Activated naive CD4-positive, alpha-beta T cell treated with anti-CD3 and anti-CD28 coated beads, Interleukin-2, amount 50 U/mL, for 16 hours (primary cell): Measurements from ENCODE around the gene STK11IP.

ENCODE experiments used
- DNase-seq: peaks from one replicate; pipeline ENCODE4 v3.0.0-alpha.2; 2020

STK11IP gene

DNA sequence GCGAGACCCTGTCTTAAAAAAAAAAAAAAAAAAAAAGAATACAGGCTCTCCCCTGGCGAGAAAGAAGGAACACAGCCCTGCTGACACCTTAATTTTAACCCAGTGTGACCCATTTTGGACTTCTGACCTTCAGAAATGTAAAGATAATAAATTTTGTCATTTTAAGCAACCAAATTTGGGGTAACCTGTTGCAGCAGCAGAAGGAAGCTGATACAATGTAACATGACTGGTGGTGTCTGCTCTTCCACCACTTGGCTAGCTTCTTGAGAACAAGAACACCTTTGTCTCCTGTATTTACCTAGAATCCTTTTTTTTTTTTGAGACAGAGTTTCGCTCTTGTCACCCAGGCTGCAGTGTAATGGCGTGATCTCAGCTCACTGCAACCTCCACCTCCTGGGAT is 6.6 kb upstream of the STK11IP start:
- no peak for DNase-seq

GRCh38 chr2:219592736-219593135 is 4.9 kb upstream of the STK11IP start:
- no peak for DNase-seq

DNA sequence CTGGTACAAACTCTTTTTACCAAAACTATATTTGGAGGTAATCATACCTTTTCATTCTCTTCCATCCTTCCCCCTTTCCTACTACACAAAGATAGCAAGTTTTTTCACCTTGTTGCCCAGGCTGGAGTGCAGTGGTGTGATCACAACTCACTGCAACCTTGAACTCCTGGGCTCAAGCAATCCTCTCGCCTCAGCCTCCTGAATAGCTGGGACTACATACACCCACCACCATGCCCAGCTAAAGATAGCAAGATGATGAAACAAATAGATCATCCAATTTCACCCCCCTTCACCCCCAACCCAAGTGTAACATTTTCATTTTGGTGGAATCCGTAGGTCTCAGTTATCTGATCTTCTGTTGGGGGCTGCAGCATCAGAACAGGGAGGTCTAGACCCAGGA is 4.5 kb upstream of the STK11IP start:
- DNase-seq = no peak

DNA sequence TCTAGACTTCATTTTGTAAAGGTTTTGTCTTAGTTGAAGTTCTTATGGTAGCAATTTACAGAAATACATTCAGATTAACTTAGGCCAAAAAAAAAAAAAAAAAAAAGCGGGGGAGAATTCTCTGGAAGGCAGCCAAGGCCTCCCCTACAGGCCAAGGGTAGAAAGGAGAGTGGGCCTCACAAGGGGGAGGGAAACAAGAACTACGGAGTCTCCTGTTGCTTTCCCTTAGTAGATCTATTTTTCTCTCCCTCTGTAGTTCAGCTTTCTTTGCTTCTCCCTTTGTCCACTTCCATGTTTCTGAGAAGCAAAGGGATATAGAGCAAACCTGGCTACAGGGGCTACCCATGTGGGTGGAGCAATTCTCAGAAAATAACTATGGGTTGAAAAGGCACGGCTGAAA is 2.4 kb upstream of the STK11IP start:
- no peak for DNase-seq

DNA sequence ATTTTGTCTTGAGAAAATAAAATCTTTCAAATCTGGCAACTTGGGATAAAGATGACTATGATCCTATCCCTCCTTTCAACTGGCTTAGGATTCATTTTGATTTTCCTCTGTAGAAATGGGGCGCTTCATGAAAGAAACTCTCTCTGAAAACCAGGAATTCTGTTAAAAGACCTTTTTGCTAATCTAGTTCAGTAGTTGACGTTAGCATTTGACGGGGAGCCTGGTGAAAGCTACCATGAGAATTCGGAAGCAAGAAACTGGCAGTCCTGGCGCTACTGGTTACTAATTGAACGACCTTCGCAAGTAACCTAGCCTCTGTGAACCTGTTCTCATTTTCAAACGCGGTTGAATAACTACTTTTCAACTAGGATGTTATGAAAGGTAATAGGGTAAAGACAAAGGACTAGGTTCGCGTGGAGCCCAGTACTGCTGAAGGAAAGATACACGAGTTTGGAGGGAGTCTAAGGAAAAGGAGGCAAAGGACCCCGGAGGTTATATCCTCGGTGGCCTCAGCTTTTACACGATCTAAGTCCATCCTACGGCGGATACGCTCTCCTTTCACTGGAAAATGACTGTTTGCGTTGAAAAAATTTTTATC is 604 bp upstream of the STK11IP start:
- DNase-seq = no peak

GRCh38 chr2:219598308-219599078 is 836 bp downstream of the STK11IP start:
- no peak for DNase-seq

DNA sequence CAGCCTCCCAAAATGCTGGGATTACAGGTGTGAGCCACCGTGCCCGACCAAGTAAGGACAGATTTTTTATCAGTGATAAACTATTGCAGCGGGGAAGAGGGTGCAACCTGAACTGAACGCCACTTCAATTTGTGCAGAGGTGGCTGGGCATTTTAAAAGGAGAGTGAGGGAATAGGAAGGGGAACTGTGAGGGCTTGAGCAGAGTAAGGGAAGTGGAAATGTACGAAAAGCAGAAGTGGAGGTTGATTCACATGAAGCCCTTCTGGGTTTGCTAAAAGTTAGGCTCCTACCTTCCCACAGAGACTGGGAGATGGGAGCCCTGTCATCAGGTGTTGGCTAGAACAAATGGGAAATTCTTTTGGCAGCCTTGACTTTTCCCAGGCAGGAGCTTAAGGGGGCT is 6.1 kb downstream of the STK11IP start:
- no peak for DNase-seq

DNA sequence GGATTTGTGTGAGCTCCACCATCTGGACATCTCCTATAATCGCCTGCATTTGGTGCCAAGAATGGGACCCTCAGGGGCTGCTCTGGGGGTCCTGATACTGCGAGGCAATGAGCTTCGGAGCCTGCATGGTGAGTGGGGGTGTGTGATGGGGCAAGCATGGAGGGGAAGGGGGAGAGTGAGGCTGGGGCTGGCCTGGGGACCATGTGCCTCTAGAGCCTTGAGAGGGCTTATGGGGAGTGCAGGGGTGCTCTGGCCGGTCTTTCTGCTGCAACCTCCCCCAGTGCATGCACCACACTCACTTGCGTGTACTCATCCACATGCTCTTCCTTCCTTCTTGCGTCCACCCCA is 7.9 kb downstream of the STK11IP start:
- no peak for DNase-seq

DNA sequence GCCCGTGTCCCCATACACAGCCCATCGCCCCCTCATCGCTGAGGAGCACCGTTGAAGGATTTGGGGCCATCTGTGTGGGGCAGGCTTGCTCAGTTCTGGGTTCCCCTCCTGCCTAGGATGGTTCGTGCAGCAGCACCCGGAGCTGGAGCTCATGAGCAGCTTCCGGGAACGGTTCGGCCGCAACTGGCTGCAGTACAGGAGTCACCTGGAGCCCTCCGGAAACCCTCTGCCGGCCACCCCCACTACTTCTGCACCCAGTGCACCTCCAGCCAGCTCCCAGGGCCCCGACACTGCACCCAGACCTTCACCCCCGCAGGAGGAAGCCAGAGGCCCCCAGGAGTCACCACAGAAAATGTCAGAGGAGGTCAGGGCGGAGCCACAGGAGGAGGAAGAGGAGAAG is 10.3 kb downstream of the STK11IP start:
- DNase-seq = no peak

DNA sequence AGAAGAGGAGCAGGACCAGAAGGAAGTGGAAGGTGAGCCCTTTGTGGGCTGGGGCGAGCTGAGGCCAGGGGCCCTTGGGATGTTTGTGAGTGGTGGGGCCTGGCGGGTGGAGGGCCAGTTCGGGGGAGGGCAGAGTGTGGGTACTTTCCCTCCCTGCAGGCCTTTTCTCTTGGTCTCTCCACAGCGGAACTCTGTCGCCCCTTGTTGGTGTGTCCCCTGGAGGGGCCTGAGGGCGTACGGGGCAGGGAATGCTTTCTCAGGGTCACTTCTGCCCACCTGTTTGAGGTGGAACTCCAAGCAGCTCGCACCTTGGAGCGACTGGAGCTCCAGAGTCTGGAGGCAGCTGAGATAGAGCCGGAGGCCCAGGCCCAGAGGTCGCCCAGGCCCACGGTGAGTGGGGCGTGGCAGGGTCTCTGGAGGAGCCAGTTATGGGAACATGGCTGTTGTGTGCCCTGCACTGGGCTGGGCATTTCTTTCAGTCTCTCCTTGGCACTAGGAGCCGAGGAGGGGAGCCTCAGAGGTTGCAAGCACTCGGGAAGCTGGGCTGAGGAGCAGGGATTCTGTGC is 10.8 kb downstream of the STK11IP start:
- DNase-seq = no peak

DNA sequence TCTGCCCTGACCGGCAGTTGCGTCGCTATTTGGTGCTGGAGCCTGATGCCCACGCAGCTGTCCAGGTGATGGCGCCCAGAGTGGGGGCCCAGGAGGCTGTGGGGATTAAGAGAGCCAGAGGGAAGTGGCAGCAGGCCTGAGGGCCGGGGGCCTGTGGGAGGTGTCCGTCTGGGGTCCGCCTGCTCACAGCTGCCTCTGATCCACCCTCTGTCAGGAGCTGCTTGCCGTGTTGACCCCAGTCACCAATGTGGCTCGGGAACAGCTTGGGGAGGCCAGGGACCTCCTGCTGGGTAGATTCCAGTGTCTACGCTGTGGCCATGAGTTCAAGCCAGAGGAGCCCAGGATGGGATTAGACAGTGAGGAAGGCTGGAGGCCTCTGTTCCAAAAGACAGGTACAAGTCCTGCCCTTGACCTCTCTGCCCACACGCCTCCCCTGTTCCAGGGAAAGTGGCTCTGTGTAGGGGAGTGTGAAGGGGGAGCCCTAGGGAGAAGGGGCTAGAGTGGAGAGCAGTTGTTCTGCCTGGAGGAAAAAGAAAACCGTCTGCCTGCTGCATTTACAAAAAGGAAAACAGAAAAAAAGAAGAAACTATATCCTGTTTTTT is 11.6 kb downstream of the STK11IP start:
- DNase-seq = no peak

- DNase-seq = no peak
Measured at GRCh38 chr2:219611306-219611705, 13.6 kb downstream of the STK11IP start.

- no peak for DNase-seq
Measured at GRCh38 chr2:219611866-219612576, 14.4 kb downstream of the STK11IP start.

GRCh38 chr2:219612577-219613286 is 15.1 kb downstream of the STK11IP start:
- DNase-seq = no peak

- no peak for DNase-seq
Measured at GRCh38 chr2:219613461-219614070, 15.9 kb downstream of the STK11IP start.

GRCh38 chr2:219614076-219614860 is 16.6 kb downstream of the STK11IP start:
- no peak for DNase-seq

DNA sequence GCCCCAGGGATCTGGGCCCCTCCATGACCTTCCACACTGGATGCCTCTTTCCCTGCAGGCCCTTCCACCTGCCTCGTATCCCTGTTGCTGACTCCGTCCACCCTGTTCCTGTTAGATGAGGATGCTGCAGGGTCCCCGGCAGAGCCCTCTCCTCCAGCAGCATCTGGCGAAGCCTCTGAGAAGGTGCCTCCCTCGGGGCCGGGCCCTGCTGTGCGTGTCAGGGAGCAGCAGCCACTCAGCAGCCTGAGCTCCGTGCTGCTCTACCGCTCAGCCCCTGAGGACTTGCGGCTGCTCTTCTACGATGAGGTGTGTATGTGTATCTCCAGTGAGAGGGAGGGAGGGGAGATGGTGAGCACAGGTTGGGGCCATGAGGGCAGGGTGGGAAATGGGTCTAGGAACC is 17.4 kb downstream of the STK11IP start:
- no peak for DNase-seq

DNA sequence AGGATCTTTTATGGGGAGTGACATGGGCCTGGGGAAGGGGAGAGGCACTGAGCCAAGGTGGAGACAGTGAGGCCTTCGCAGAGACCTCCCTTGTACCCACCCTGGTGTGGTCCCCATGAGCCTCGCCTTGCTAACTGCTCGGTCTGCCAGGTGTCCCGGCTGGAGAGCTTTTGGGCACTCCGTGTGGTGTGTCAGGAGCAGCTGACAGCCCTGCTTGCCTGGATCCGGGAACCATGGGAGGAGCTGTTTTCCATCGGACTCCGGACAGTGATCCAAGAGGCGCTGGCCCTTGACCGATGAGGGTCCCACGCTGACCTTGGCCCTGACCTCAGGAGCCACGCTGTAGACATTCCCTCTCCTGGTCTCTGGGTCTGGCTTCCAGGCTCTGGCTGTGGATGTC is 18.2 kb downstream of the STK11IP start:
- no peak for DNase-seq

GRCh38 chr2:219616550-219616949 is 18.9 kb downstream of the STK11IP start:
- DNase-seq = no peak

- DNase-seq = no peak
Measured at GRCh38 chr2:219618733-219619122, 21.1 kb downstream of the STK11IP start.

GRCh38 chr2:219619235-219619634 is 21.6 kb downstream of the STK11IP start:
- no peak for DNase-seq

- DNase-seq = no peak
Measured at GRCh38 chr2:219620546-219620945, 22.9 kb downstream of the STK11IP start.
